ENCODE results near the gene POU2F1. TPM values are rescaled to one million over a fixed set of nuclear protein-coding genes. Genes with fewer than 3 reads are reported as not detected.

POU2F1 gene
- total RNA-seq, 3 donors from 2014 or later, result 20.0 to 29.0 (median 21.0) TPM

GRCh38 chr1:167182571-167183320, 37.9 kb upstream of the POU2F1 start:
- H3K4me3 ChIP-seq, result no peak overlapping the region
- no peak overlapping the region for H3K27ac ChIP-seq
- no peaks in the 10 kb centered on the region for H3K27me3 ChIP-seq
- H3K9me3 ChIP-seq, result no peaks in the 10 kb centered on the region
- H3K4me1 ChIP-seq, result no peaks in the 10 kb centered on the region
- intact Hi-C loops (cut with DNase I; ENCODE audit: low total_unique reads), result no loop called here
- TF ChIP-seq POLR2AphosphoS5 (IDR thresholded peaks at IDR 0.05) (no peak), POLR2A (IDR thresholded peaks at IDR 0.05) (no peak), CTCF (IDR thresholded peaks at IDR 0.05) (no peak)
- DNase-seq (ENCODE audit: low spot score in 2 of 2), result no peak
- no peaks in the 10 kb centered on the region for H3K36me3 ChIP-seq

- H3K27ac ChIP-seq, result no peak overlapping the region
- no peak overlapping the region for H3K4me3 ChIP-seq
- no peaks in the 10 kb centered on the region for H3K27me3 ChIP-seq
- no peaks in the 10 kb centered on the region for H3K36me3 ChIP-seq
- no peak for DNase-seq (ENCODE audit: low spot score in 2 of 2)
- intact Hi-C loops (cut with DNase I; ENCODE audit: low total_unique reads), result no loop called here
- no peaks in the 10 kb centered on the region for H3K9me3 ChIP-seq
- no peaks in the 10 kb centered on the region for H3K4me1 ChIP-seq
- TF ChIP-seq POLR2AphosphoS5 (IDR thresholded peaks at IDR 0.05) (no peak), CTCF (IDR thresholded peaks at IDR 0.05) (no peak)
Observed at GRCh38 chr1:167184081-167184480, 36.6 kb upstream of the POU2F1 start.

GRCh38 chr1:167185062-167185461, 35.6 kb upstream of the POU2F1 start:
- no peak for DNase-seq (ENCODE audit: low spot score in 2 of 2)
- TF ChIP-seq POLR2AphosphoS5 (IDR thresholded peaks at IDR 0.05) (no peak), POLR2A (IDR thresholded peaks at IDR 0.05) (no peak), CTCF (IDR thresholded peaks at IDR 0.05) (no peak)
- no peaks in the 10 kb centered on the region for H3K36me3 ChIP-seq
- no peak overlapping the region for H3K27ac ChIP-seq
- no peak overlapping the region for H3K4me3 ChIP-seq
- no peaks in the 10 kb centered on the region for H3K4me1 ChIP-seq
- intact Hi-C loops (cut with DNase I; ENCODE audit: low total_unique reads), result no loop called here
- no peaks in the 10 kb centered on the region for H3K9me3 ChIP-seq
- H3K27me3 ChIP-seq, result no peaks in the 10 kb centered on the region

- Histone ChIP-seq H3K36me3 (no peaks in the 10 kb centered on the region), H3K9me3 (no peaks in the 10 kb centered on the region), H3K27ac (no peak overlapping the region), H3K27me3 (no peaks in the 10 kb centered on the region), H3K4me3 (no peak overlapping the region), H3K4me1 (no peaks in the 10 kb centered on the region)
- intact Hi-C loops (cut with DNase I; ENCODE audit: low total_unique reads), result no loop called here
- DNase-seq (ENCODE audit: low spot score in 2 of 2), result no peak
- TF ChIP-seq CTCF (IDR thresholded peaks at IDR 0.05) (no peak), POLR2AphosphoS5 (IDR thresholded peaks at IDR 0.05) (no peak), POLR2A (IDR thresholded peaks at IDR 0.05) (no peak)
Observed at GRCh38 chr1:167185974-167186657, 34.6 kb upstream of the POU2F1 start.

GRCh38 chr1:167186771-167187170, 33.9 kb upstream of the POU2F1 start:
- Histone ChIP-seq H3K4me3 (no peak overlapping the region), H3K27ac (no peak overlapping the region), H3K9me3 (no peaks in the 10 kb centered on the region), H3K4me1 (no peaks in the 10 kb centered on the region), H3K27me3 (no peaks in the 10 kb centered on the region), H3K36me3 (no peaks in the 10 kb centered on the region)
- intact Hi-C loops (cut with DNase I; ENCODE audit: low total_unique reads), result no loop called here
- no peak for DNase-seq (ENCODE audit: low spot score in 2 of 2)
- TF ChIP-seq CTCF (IDR thresholded peaks at IDR 0.05) (no peak), POLR2A (IDR thresholded peaks at IDR 0.05) (no peak), POLR2AphosphoS5 (IDR thresholded peaks at IDR 0.05) (no peak)
